HG02623 (cell line): Measurements from ENCODE around the gene SLC39A13.
"Not testable (repeated sequence)": the region's sequence is repeated elsewhere in the genome, so short reads cannot be mapped to it uniquely, and the experiment has no call there.

Experiments
- ATAC-seq: cut with Tn5 transposase; IDR thresholded peaks from one replicate; pipeline ENCODE4 v1.9.1; 2021; ENCODE audit warnings: moderate library complexity; ENCODE audit not compliant: unreplicated experiment

The SLC39A13 gene

DNA sequence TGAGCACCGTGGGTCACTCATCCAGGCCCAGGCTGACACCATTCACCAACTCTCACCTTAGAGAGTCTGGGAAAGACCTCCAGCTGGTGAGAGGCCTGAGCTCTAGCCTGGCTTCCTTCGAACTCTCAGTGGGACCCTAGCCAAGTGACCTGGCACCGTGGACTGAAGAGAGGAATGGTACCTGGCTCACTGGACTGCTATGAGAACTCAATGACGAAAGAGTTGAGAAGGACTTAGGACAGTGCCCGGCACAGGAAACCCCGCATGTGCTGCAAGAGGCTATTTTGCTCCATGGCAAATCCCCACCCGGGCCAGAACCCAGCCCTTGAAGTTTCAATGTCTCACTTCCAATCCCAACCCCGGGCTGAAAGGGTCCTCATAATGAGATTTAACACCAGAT, 41.2 kb downstream of the SLC39A13 start:
- ATAC-seq: no peak

DNA sequence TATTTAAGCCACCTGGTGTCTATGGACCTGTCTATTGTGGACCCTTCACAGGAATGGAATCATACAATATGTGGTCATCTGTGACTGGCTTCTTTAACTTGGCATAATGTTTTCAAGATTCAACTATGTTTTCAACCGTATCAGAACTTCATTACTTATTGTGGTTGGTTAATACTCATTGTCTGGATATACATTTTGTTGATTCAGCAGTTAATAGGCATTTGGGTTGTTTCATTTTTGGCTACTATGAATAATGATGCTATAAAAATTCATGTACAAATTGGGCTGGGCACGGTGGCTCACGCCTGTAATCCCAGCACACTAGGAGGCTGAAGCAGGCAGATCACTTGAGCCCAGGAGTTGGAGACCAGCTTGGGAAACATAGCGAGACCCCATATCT, 43.0 kb downstream of the SLC39A13 start:
- no peak for ATAC-seq

GRCh38 chr11:47451990-47452389, 43.6 kb downstream of the SLC39A13 start:
- no peak for ATAC-seq

DNA sequence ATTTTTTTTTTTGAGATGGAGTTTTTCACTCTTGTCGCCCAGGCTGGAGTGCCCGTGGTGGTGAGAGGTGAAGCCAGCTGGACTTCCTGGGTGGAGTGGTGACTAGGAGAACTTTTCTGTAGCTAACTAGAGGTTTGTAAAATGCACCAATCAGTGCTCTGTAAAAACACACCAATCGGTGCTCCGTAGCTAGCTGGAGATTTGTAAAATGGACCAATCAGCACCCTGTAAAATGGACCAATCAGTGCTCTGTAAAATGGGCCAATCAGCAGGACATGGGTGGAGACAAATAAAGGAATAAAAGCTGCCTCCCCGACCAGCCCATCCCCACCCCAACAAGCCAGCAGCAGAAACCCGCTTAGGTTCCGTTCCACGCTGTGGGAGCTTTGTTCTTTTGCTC, 45.0 kb downstream of the SLC39A13 start:
- no peak for ATAC-seq

DNA sequence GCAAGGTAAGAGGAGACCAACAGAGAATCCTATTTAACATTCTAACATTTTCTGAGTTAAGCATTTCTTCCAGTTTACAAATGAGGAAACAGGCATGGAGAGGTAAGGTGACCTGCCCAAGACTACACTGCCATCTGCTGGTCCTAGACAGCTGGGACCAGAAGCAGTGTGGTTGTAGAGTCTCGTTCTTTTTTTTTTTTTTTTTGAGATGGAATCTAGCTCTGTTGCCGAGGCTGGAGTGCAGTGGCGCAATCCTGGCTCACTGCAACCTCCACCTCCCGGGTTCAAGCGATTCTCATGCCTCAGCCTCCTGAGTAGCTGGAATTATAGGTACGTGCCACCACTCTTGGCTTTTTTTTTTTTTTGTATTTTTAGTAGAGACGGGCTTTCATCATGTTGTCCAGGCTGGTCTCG, 45.9 kb downstream of the SLC39A13 start:
- ATAC-seq: not testable (repeated sequence)

GRCh38 chr11:47460571-47461235, 52.3 kb downstream of the SLC39A13 start:
- ATAC-seq: no peak

DNA sequence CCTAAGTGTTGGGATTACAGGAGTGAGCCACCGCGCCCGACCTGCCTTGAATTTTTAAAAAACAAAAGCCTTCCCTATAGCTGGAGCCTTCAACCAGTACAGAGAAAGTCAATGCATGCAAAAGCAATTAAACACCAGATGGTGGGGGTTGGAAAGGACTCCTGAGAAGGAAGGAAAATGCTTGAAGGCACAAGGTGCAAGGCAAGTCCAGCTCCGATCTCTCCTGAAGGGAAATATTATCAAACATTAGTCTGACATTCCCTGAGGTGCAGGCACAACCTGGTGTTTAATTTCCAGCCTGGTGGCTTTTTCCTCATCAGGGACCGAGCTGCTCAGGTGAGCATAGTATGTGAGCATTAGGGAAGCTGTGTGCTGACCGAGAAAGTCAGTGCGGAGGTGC, 53.5 kb downstream of the SLC39A13 start:
- ATAC-seq: no peak

DNA sequence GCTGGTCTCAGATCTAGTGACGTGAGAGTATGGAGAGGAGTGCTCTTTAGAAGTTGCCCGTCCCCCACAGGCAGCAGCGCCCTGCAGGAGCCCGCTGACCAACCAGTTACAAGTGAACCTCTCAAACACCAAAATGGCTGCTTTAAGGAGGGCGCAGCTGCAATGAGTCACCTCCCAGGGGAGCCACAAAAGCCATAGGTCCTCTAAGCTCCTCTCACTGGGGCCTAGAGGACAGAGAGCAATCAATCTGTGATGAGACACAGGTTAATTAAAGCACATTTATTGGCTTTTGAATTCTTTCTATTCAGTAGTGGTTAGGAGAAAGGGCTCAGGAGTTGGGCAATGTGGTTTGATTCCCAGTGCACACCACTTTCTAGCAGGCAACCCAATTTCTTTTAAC, 56.1 kb downstream of the SLC39A13 start:
- ATAC-seq: no peak
